ENCODE measurements around the gene ENOX2. TPM values are rescaled to one million over a fixed set of nuclear protein-coding genes. Genes with fewer than 3 reads are reported as not detected.

The ENOX2 gene
- total RNA-seq, 4 donors from 2014 or later = 10.2 to 27.0 (median 12.9) TPM

DNA sequence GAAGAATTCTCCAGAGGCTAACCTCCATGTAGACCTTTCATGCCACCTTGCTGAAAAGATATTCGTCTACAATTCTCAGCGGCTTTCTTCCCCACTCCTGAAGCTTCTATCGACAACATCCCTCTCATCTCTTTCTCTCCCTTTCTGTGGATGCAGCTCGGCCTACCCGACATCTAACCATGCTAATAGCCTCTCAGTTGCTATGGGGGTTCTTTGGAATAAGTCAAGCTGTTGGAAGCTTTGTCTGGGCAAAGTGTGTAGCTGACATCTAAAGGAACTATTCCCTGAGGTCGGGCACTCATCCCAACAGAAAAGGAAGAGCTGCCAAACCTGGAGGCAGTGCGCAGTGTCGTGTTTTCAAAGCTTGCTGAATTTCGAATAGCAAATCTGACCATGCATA is 309.1 kb downstream of the ENOX2 start:
- ATAC-seq (ENCODE audit: low FRiP score) (no peak), DNase-seq (ENCODE audit: low spot score) (no peak)
- TF ChIP-seq, protein P1, sequence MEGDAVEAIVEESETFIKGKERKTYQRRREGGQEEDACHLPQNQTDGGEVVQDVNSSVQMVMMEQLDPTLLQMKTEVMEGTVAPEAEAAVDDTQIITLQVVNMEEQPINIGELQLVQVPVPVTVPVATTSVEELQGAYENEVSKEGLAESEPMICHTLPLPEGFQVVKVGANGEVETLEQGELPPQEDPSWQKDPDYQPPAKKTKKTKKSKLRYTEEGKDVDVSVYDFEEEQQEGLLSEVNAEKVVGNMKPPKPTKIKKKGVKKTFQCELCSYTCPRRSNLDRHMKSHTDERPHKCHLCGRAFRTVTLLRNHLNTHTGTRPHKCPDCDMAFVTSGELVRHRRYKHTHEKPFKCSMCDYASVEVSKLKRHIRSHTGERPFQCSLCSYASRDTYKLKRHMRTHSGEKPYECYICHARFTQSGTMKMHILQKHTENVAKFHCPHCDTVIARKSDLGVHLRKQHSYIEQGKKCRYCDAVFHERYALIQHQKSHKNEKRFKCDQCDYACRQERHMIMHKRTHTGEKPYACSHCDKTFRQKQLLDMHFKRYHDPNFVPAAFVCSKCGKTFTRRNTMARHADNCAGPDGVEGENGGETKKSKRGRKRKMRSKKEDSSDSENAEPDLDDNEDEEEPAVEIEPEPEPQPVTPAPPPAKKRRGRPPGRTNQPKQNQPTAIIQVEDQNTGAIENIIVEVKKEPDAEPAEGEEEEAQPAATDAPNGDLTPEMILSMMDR (IDR thresholded peaks at IDR 0.05) = no peak

DNA sequence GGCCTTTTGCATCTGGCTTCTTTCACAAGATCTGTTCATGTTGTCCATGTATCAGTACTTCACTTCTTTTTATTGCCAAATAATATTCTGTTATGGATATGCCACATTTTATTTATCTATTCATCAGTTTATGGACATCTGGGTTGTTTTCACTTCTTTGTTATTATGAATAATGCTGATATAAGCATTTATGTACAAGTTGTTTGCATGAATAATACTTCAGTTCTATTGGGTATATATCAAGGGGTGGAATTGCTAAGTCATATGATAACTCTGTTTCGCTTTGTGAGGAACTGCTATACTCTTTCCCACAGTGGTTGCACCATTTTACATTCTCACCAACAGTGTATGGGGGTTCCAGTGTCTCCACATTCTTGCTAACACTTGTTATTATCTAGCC is 310.8 kb downstream of the ENOX2 start:
- TF ChIP-seq, protein P1 (IDR thresholded peaks at IDR 0.05) = no peak
- ATAC-seq (ENCODE audit: low FRiP score) (no peak), DNase-seq (ENCODE audit: low spot score) (no peak)

DNA sequence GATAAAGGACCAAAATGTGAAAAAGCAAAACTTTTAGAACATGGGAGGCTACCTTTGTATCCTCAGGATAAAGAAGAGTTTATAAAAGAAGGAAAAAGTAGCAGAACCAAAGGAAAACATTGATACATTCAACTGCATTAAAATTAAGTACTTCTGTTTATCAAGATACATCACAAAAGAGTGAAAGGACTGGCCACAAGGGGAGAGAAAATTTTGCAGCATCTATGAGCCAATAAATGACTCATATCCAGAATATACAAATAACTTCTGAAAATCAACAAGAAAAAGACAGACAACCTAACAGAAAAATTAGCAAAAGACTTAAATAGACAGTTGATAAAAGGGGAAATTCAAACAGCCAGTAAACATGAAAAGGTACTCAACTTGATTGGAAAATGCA is 324.1 kb downstream of the ENOX2 start:
- no peak for DNase-seq (ENCODE audit: low spot score)
- no peak for ATAC-seq (ENCODE audit: low FRiP score)
- TF ChIP-seq, protein P1 (IDR thresholded peaks at IDR 0.05) = no peak

DNA sequence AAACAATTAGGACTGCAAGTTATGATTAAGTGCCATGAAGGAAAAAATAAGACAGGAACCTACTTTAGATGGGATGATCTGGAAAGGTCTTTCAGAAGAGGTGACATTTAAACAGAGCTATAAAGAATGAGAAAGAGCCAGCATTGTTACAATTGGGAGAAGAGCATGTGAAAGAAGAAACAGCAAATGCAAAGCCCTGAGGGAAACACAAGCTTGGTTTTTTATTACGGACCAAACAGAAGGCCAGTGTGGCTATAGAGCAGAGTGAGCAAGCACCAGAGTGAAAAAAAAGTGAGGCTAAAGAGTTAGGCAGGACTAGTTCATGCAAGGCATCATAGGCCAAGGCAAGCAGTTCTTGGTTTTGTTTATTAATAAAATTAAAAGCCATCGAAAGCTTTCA is 325.6 kb downstream of the ENOX2 start:
- DNase-seq (ENCODE audit: low spot score) (no peak), ATAC-seq (ENCODE audit: low FRiP score) (no peak)
- TF ChIP-seq, protein P1 (IDR thresholded peaks at IDR 0.05) = no peak

DNA sequence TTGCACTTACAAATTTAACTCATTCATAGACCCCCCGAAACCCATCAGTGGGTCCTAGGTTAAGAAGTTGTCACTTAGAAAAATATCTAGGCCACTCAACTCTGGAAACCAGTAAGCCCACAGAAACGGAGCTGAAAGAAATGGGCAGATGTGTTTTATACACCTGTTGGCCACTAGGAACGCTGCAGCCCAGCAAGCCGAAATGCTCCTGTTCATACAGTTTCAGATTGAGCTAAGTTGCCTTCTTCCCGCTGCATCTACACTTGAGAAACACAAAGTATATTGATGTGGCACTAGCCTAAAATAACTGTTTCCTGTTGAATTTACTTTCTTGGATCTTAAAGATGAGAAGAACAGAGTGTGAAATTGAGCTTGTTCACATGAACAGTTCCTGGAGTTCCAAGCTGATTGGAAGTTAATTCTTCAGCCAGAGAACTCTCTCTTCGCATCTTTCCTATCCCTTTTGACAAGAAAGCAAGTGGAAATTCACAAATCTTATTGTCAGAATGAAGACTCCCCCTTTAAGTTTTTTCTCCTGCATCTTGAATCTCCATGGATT is 327.1 kb downstream of the ENOX2 start:
- TF ChIP-seq, protein P1 (IDR thresholded peaks at IDR 0.05) = no peak
- DNase-seq (ENCODE audit: low spot score) (no peak), ATAC-seq (ENCODE audit: low FRiP score) (no peak)

Other genes with a start within 250 kb of the ENOX2 start
- not detected for gene ARHGAP36, start 155.1 kb upstream of the ENOX2 start, total RNA-seq